Large intestine (tissue), 3 donors: Measurements from ENCODE around the gene CST5. TPM values are rescaled to one million over a fixed set of nuclear protein-coding genes. Genes with fewer than 3 reads are reported as not detected.
A peak's percentile ranks its signal among the peaks of the same experiment; 100 is the strongest.
"Not testable (repeated sequence)": the region's sequence is repeated elsewhere in the genome, so short reads cannot be mapped to it uniquely, and the experiment has no call there.

Experiments
- DNase-seq, 2 donors: peaks; one replicate each; pipeline versions ENCODE4 v3.0.0 to v3.0.0-alpha.2; 2013
- H3K27ac ChIP-seq: one replicate; pipeline ENCODE4 v1.5.1; 2013; ENCODE audit warnings: low read length
- H3K27me3 ChIP-seq: 2 replicates; pipeline ENCODE4 v1.6.1; 2013; ENCODE audit warnings: low read length; ENCODE audit not compliant: control insufficient read depth, insufficient read depth
- H3K36me3 ChIP-seq: 2 replicates; pipeline ENCODE4 v1.6.1; 2013; ENCODE audit warnings: low read length; ENCODE audit not compliant: control insufficient read depth, insufficient read depth
- H3K4me1 ChIP-seq: one replicate; pipeline ENCODE4 v1.6.1; 2013; ENCODE audit warnings: low read length; ENCODE audit not compliant: control insufficient read depth, insufficient read depth
- H3K4me3 ChIP-seq: one replicate; pipeline ENCODE4 v1.5.1; 2013; ENCODE audit warnings: low read length
- H3K9me3 ChIP-seq: one replicate; pipeline ENCODE4 v1.6.1; 2013; ENCODE audit warnings: mild to moderate bottlenecking, low read depth, low read length, moderate library complexity; ENCODE audit not compliant: control insufficient read depth
- WGBS: methylation state at CpG from one replicate; pipeline ENCODE4 v1.1.5; 2013; ENCODE audit warnings: low lambda C conversion rate; ENCODE audit not compliant: insufficient coverage; 5-methylcytosine and 5-hydroxymethylcytosine counted together
- polyA plus RNA-seq: library from polyadenylated mRNA; unstranded; fragments of 120-200 nt; gene quantifications from one replicate; pipeline ENCODE4 v1.2.1, GENCODE V29; 2013

Gene CST5
- polyA plus RNA-seq, 1 donor: 0.19 TPM

DNA sequence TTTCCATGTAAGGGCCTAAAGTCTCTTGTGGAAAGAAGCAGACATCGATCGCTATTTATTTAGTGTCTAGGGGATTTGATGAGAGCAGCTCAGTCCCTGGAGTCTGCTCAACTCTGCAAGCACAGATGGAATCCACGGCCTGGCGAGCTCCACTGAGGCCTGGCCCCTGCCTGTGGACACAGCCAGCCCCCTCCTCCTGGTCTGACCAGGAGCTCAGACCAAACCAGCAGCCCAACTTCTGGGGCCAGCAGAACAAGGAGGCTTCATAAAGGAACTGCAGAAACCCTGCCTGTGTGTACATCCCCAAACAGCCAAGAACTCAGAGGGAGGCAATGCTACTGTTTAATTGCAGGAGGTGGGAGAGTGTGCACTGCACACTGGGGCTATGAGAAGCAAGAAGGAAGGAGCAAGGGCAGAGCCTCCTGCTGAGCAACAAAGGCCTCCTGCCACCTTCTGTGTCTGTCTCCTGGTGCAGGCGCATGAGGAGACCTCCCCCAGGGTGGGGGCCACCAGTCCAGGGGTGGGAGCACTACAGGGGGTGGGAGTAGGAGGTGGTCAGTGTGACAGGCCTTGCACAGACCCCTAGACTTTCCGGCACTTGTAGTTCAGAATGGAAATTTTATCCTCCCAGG is 3.8 kb downstream of the CST5 start:
- no peak for DNase-seq
- H3K4me3 ChIP-seq: no peak overlapping the region
- H3K4me1 ChIP-seq: peaks cover 6% of the 10 kb centered on the region
- no peaks in the 10 kb centered on the region for H3K36me3 ChIP-seq
- no peaks in the 10 kb centered on the region for H3K9me3 ChIP-seq
- WGBS: no CpG with 5 or more reads among the region's 6 CpGs
- H3K27ac ChIP-seq: no peak overlapping the region
- H3K27me3 ChIP-seq: no peaks in the 10 kb centered on the region

- no peak overlapping the region for H3K27ac ChIP-seq
- no CpG with 5 or more reads among the region's 5 CpGs for WGBS
Measured at GRCh38 chr20:23874747-23875146, 4.8 kb downstream of the CST5 start.

GRCh38 chr20:23873370-23874015 is 6.1 kb downstream of the CST5 start:
- Histone ChIP-seq H3K4me3 (no peak overlapping the region), H3K9me3 (no peaks in the 10 kb centered on the region), H3K4me1 (no peaks in the 10 kb centered on the region), H3K27ac (no peak overlapping the region), H3K36me3 (no peaks in the 10 kb centered on the region), H3K27me3 (no peaks in the 10 kb centered on the region)
- WGBS: no CpG with 5 or more reads among the region's 3 CpGs
- no peak for DNase-seq

More at GRCh38 chr20:23874747-23875146, 4.8 kb downstream of the CST5 start:
- Histone ChIP-seq H3K4me3 (no peak overlapping the region), H3K4me1 (no peaks in the 10 kb centered on the region), H3K9me3 (no peaks in the 10 kb centered on the region), H3K27me3 (no peaks in the 10 kb centered on the region), H3K36me3 (no peaks in the 10 kb centered on the region)
- peak in 1 of 2 donors; percentile 32 for DNase-seq

DNA sequence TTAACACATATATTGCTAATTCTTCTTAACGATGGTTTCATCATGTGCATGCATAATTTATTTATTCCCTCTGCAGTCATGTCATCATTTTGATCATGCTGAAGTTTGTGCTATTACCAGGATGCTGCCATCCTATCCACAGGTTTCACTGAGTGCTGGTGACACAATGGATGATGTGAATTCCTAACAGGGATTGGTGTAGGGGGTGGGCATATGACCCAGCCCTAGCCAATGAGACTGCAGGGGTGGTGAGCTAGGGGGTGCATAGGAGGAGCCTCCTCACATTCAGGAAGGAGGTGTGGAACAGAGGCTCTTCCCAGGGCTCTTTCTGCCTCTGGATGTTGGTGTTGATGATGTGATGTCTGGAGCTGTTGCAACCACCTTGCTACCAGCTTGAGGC is 7.5 kb downstream of the CST5 start:
- H3K27me3 ChIP-seq: peaks cover 3% of the 10 kb centered on the region
- no peaks in the 10 kb centered on the region for H3K36me3 ChIP-seq
- WGBS: 100% methylated on average over 1 of the region's 1 CpG
- no peak overlapping the region for H3K27ac ChIP-seq
- no peaks in the 10 kb centered on the region for H3K9me3 ChIP-seq
- DNase-seq: no peak
- H3K4me1 ChIP-seq: no peaks in the 10 kb centered on the region
- H3K4me3 ChIP-seq: no peak overlapping the region

GRCh38 chr20:23870461-23870860 is 9.1 kb downstream of the CST5 start:
- no CpG with 5 or more reads among the region's 4 CpGs for WGBS
- Histone ChIP-seq H3K9me3 (no peaks in the 10 kb centered on the region), H3K36me3 (no peaks in the 10 kb centered on the region), H3K27me3 (peaks cover 6% of the 10 kb centered on the region), H3K27ac (no peak overlapping the region), H3K4me3 (no peak overlapping the region), H3K4me1 (no peaks in the 10 kb centered on the region)
- no peak for DNase-seq

DNA sequence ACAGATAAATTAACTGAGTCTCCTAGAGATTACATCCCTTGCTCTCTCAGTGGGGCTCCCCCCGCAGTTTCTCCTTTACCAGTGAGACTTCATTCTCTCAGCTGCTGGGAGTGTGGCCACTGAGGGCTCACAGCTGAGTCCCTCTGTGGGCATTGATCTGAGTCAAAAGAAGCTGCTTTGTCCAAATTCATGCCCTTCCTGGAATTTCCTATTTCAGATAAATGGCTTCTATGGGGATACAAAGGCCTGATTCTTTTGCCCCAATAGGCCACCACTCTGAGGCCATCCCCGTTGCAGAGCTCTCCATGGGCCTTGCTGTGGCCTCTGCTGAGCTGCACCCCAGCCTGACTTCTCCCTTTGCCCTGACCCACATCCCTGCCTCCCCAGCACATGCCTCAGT is 10.0 kb downstream of the CST5 start:
- no peaks in the 10 kb centered on the region for H3K4me1 ChIP-seq
- no peaks in the 10 kb centered on the region for H3K36me3 ChIP-seq
- WGBS: no CpG with 5 or more reads among the region's 2 CpGs
- DNase-seq: no peak
- H3K4me3 ChIP-seq: no peak overlapping the region
- H3K27ac ChIP-seq: no peak overlapping the region
- H3K9me3 ChIP-seq: no peaks in the 10 kb centered on the region
- H3K27me3 ChIP-seq: peaks cover 6% of the 10 kb centered on the region

DNA sequence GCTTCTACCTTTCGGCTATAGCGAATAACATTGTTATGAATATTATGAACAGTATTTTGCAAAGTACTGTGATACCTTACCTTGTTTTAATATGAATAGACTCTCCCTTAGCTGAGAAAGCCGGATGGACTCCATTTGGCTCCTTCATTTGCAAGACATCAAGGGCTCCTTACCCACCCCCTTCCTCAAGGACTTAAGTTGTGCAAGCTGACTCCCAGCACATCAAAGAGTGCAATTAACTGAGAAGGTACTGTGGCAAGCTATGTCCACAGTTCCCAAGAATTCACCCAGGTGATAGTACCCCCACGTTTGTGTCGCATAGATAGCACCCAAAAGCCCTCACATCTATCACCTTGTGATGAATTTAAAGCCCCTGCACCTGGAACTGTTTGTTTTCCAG is 11.2 kb downstream of the CST5 start:
- Histone ChIP-seq H3K4me3 (no peak overlapping the region), H3K4me1 (no peaks in the 10 kb centered on the region), H3K27ac (no peak overlapping the region), H3K36me3 (no peaks in the 10 kb centered on the region), H3K27me3 (peaks cover 6% of the 10 kb centered on the region), H3K9me3 (no peaks in the 10 kb centered on the region)
- 70% methylated on average over 2 of the region's 5 CpGs for WGBS
- DNase-seq: no peak

DNA sequence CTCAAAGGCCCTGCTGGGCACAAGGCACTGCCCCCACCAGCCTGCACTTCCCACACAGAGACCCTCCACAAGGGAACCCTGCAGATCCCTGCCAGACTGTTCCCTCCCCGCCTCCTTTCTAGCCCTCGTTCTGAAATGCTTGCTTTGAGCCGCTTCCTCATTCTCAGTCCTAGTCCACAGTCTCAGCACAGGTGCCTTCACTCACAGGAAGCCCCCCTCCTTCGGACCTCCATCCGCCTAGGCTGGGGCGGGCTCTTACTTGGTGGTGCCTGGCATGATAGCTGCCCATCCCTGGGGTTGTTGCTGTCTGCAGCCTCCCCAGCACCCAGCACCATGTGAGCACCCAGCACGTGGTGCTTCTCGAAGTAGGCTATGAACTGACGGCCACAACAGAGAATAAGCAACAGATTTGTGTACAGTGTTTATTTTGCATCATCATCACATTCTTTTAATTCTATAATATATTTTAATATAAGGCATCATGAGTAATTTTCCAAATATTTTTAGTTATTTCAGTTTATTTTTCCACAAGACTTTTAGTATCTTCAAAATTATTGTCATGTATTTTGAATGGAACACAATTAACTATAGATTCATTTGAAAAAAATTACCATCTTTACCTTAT is 12.3 kb downstream of the CST5 start:
- DNase-seq: no peak
- Histone ChIP-seq H3K36me3 (no peaks in the 10 kb centered on the region), H3K9me3 (no peaks in the 10 kb centered on the region), H3K4me1 (no peaks in the 10 kb centered on the region), H3K4me3 (no peak overlapping the region), H3K27me3 (peaks cover 6% of the 10 kb centered on the region), H3K27ac (no peak overlapping the region)
- no CpG with 5 or more reads among the region's 9 CpGs for whole genome bisulfite sequencing

DNA sequence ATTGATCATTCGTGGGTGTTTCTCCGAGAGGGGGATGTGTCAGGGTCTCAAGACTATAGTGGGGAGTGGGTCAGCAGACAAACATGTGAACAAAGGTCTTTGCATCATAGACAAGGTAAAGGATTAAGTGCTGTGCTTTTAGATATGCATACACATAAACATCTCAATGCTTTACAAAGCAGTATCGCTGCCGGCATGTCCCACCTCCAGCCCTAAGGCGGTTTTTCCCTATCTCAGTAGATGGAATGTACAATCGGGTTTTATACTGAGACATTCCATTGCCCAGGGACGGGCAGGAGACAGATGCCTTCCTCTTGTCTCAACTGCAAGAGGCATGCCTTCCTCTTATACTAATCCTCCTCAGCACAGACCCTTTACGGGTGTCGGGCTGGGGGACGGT is 18.8 kb downstream of the CST5 start:
- not testable (repeated sequence) for H3K27ac ChIP-seq, H3K4me1 ChIP-seq, DNase-seq, H3K27me3 ChIP-seq, H3K36me3 ChIP-seq, H3K4me3 ChIP-seq, H3K9me3 ChIP-seq
- WGBS: no CpG with 5 or more reads among the region's 10 CpGs

DNA sequence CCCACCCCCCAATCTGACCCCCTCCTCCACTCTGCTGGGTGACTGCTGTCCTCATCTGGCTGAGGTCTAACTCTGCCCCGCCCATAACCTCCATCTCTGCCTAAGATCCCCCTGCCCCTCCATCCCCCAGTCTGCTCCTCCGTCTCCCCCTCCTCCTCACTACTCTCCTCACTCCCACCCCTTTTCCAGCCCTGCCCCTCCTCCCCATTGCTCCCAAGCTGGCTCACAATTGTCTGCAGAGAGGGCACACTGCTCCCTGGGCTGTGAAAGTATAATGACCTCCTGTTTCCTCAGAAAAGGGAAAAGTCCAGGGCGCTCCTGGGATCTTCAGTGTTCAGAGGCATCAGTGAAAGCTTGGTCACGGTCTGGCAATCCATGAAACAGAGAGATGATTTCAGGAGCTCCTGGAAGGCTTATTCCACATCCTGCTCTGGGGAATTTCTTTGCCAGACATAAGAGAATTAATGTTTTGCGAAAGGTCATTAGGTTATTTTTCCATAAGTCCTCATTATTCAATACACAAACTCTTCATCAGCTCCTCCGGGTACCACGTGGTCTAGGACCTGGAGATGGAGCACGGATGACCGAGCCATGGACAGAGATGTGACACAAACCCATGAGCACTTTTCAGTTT is 21.5 kb downstream of the CST5 start:
- no peak overlapping the region for H3K27ac ChIP-seq
- no peaks in the 10 kb centered on the region for H3K4me1 ChIP-seq
- no CpG with 5 or more reads among the region's 9 CpGs for WGBS
- H3K9me3 ChIP-seq: no peaks in the 10 kb centered on the region
- no peaks in the 10 kb centered on the region for H3K36me3 ChIP-seq
- H3K27me3 ChIP-seq: no peaks in the 10 kb centered on the region
- no peak for DNase-seq
- H3K4me3 ChIP-seq: no peak overlapping the region
